Measurements from ENCODE around the gene RASGRF1. TPM values are rescaled to one million over a fixed set of nuclear protein-coding genes. Genes with fewer than 3 reads are reported as not detected.

RASGRF1 gene
- polyA plus RNA-seq, 3 donors = 0.11 TPM; not detected in 2

- H3K4me1 ChIP-seq (ENCODE audit: control insufficient read depth in 1 of 2, insufficient read depth in 2 of 2, low read length in 2 of 2) = no peaks in the 10 kb centered on the region
- no peak for DNase-seq
- intact Hi-C loops (cut with micrococcal nuclease) = no loop called here
- no peak overlapping the region for H3K27ac ChIP-seq (ENCODE audit: low read depth in 1 of 2, low read length in 2 of 2)
- H3K9ac ChIP-seq (ENCODE audit: insufficient read depth, low read length, poor library complexity, severe bottlenecking) = no peak overlapping the region
- no peaks in the 10 kb centered on the region for H3K79me2 ChIP-seq (ENCODE audit: insufficient read depth, low read length)
- no peak overlapping the region for H3K4me3 Mint-ChIP-seq
- 66% methylated on average over 3 of the region's 3 CpGs for WGBS (ENCODE audit: insufficient coverage)
- H3K36me3 ChIP-seq (replicated peaks in 1 of 2; ENCODE audit: control insufficient read depth in 1 of 2, insufficient read depth in 2 of 2, low read length in 2 of 2) = no peaks in the 10 kb centered on the region
- no peak overlapping the region for H3K4me2 ChIP-seq (replicated peaks; ENCODE audit: extremely low read depth, low read length, poor library complexity, severe bottlenecking)
- H3K27me3 ChIP-seq (ENCODE audit: control insufficient read depth in 2 of 2, insufficient read depth in 2 of 2, low read length in 2 of 2) = no peaks in the 10 kb centered on the region
- H3K27ac Mint-ChIP-seq = no peak overlapping the region
- no peaks in the 10 kb centered on the region for H4K20me1 ChIP-seq (ENCODE audit: insufficient read depth, low read length)
- H3K36me3 Mint-ChIP-seq = no peaks in the 10 kb centered on the region
- peaks cover 0 to 1% (median 0%) of the 10 kb centered on the region in 7 donors for H3K9me3 Mint-ChIP-seq
- H3K9me3 ChIP-seq (replicated peaks in 1 of 2; ENCODE audit: control insufficient read depth in 1 of 2, insufficient read depth in 1 of 2, low read length in 2 of 2) = no peaks in the 10 kb centered on the region
- TF ChIP-seq CTCF (IDR thresholded peaks at IDR 0.05) = no peak
- H2AFZ ChIP-seq (ENCODE audit: insufficient read depth, low read depth, low read length, poor library complexity, severe bottlenecking) = no peak overlapping the region
- peaks cover 5 to 20% (median 6%) of the 10 kb centered on the region in 3 donors for H3K27me3 Mint-ChIP-seq (ENCODE audit: low read depth in 3 of 3)
- no peak overlapping the region for H3K4me3 ChIP-seq (replicated peaks in 1 of 3; ENCODE audit: low read depth in 2 of 3, low read length in 3 of 3)
- no peaks in the 10 kb centered on the region for H3K4me1 Mint-ChIP-seq
Observed at GRCh38 chr15:79067969-79068368, 22.6 kb downstream of the RASGRF1 start.

- Mint-ChIP-seq H3K27ac (no peak overlapping the region), H3K9me3 (peaks cover 0 to 1% (median 0%) of the 10 kb centered on the region in 7 donors), H3K4me3 (no peak overlapping the region), H3K27me3 (ENCODE audit: low read depth in 3 of 3) (peaks cover 5 to 20% (median 9%) of the 10 kb centered on the region in 3 donors), H3K4me1 (no peaks in the 10 kb centered on the region), H3K36me3 (no peaks in the 10 kb centered on the region)
- intact Hi-C loops (cut with micrococcal nuclease) = no loop called here
- Histone ChIP-seq H2AFZ (ENCODE audit: insufficient read depth, low read depth, low read length, poor library complexity, severe bottlenecking) (no peak overlapping the region), H3K27ac (ENCODE audit: low read depth in 1 of 2, low read length in 2 of 2) (no peak overlapping the region), H3K4me1 (ENCODE audit: control insufficient read depth in 1 of 2, insufficient read depth in 2 of 2, low read length in 2 of 2) (no peaks in the 10 kb centered on the region), H3K27me3 (ENCODE audit: control insufficient read depth in 2 of 2, insufficient read depth in 2 of 2, low read length in 2 of 2) (no peaks in the 10 kb centered on the region), H3K4me3 (replicated peaks in 1 of 3; ENCODE audit: low read depth in 2 of 3, low read length in 3 of 3) (no peak overlapping the region), H4K20me1 (ENCODE audit: insufficient read depth, low read length) (no peaks in the 10 kb centered on the region), H3K36me3 (replicated peaks in 1 of 2; ENCODE audit: control insufficient read depth in 1 of 2, insufficient read depth in 2 of 2, low read length in 2 of 2) (no peaks in the 10 kb centered on the region), H3K4me2 (replicated peaks; ENCODE audit: extremely low read depth, low read length, poor library complexity, severe bottlenecking) (no peak overlapping the region), H3K9me3 (replicated peaks in 1 of 2; ENCODE audit: control insufficient read depth in 1 of 2, insufficient read depth in 1 of 2, low read length in 2 of 2) (no peaks in the 10 kb centered on the region), H3K9ac (ENCODE audit: insufficient read depth, low read length, poor library complexity, severe bottlenecking) (no peak overlapping the region), H3K79me2 (ENCODE audit: insufficient read depth, low read length) (no peaks in the 10 kb centered on the region)
- no peak for TF ChIP-seq CTCF (IDR thresholded peaks at IDR 0.05)
- no peak for DNase-seq
- WGBS (ENCODE audit: insufficient coverage) = 63% methylated on average over 5 of the region's 8 CpGs
Observed at GRCh38 chr15:79067072-79067833, 23.3 kb downstream of the RASGRF1 start.
